GM21447 (cell line): ENCODE results near the gene ERC2.

Experiments used
- ATAC-seq: cut with Tn5 transposase; IDR thresholded peaks from one replicate; pipeline ENCODE4 v1.9.1; 2021; ENCODE audit not compliant: unreplicated experiment

ERC2 gene

GRCh38 chr3:55805169-55805568 lies 663.1 kb downstream of the ERC2 start:
- ATAC-seq = no peak

GRCh38 chr3:55804170-55805095 lies 663.8 kb downstream of the ERC2 start:
- ATAC-seq = no peak

GRCh38 chr3:55802816-55803215 lies 665.5 kb downstream of the ERC2 start:
- no peak for ATAC-seq

GRCh38 chr3:55801676-55802075 lies 666.6 kb downstream of the ERC2 start:
- ATAC-seq = no peak

- no peak for ATAC-seq
Measured at GRCh38 chr3:55801068-55801467, 667.2 kb downstream of the ERC2 start.

GRCh38 chr3:55797775-55798174 lies 670.5 kb downstream of the ERC2 start:
- ATAC-seq = no peak

- no peak for ATAC-seq
Measured at GRCh38 chr3:55797084-55797483, 671.2 kb downstream of the ERC2 start.

GRCh38 chr3:55796533-55796932 lies 671.7 kb downstream of the ERC2 start:
- no peak for ATAC-seq

GRCh38 chr3:55795746-55796145 lies 672.5 kb downstream of the ERC2 start:
- ATAC-seq = no peak

- ATAC-seq = no peak
Measured at GRCh38 chr3:55795296-55795695, 673.0 kb downstream of the ERC2 start.

- ATAC-seq = no peak
Measured at GRCh38 chr3:55792742-55793141, 675.5 kb downstream of the ERC2 start.

GRCh38 chr3:55792009-55792408 lies 676.3 kb downstream of the ERC2 start:
- ATAC-seq = no peak

- ATAC-seq = no peak
Measured at GRCh38 chr3:55790596-55791350, 677.5 kb downstream of the ERC2 start.

- no peak for ATAC-seq
Measured at GRCh38 chr3:55789516-55789915, 678.8 kb downstream of the ERC2 start.

- ATAC-seq = no peak
Measured at GRCh38 chr3:55782807-55783206, 685.5 kb downstream of the ERC2 start.

GRCh38 chr3:55782351-55782750 lies 685.9 kb downstream of the ERC2 start:
- no peak for ATAC-seq

GRCh38 chr3:55780913-55781312 lies 687.4 kb downstream of the ERC2 start:
- no peak for ATAC-seq

GRCh38 chr3:55779543-55779942 lies 688.7 kb downstream of the ERC2 start:
- ATAC-seq = no peak

- no peak for ATAC-seq
Measured at GRCh38 chr3:55775366-55776154, 692.7 kb downstream of the ERC2 start.

- no peak for ATAC-seq
Measured at GRCh38 chr3:55774856-55775255, 693.4 kb downstream of the ERC2 start.

- ATAC-seq = no peak
Measured at GRCh38 chr3:55771503-55771902, 696.8 kb downstream of the ERC2 start.
